Renal cortical epithelial cell (primary cell): ENCODE measurements around the gene CXCL8. TPM values are rescaled to one million over a fixed set of nuclear protein-coding genes. Genes with fewer than 3 reads are reported as not detected.

ENCODE experiments used
- DNase-seq: peaks from one replicate; pipeline ENCODE4 v3.0.0-alpha.2; 2011; ENCODE audit warnings: low read depth
- total RNA-seq: library from RNA; depleted of rRNA; stranded (reverse); fragments of >200 nt; gene quantifications from 2 replicates; pipeline ENCODE4 v1.2.3, GENCODE V29; 2014

CXCL8 gene
- total RNA-seq, 1 donor from 2014 or later: 110 TPM

- DNase-seq: peak; percentile 84
Measured at GRCh38 chr4:73718375-73719373, 21.7 kb upstream of the CXCL8 start.

- peak; percentile 85 for DNase-seq
Measured at GRCh38 chr4:73721435-73721834, 18.9 kb upstream of the CXCL8 start.

DNA sequence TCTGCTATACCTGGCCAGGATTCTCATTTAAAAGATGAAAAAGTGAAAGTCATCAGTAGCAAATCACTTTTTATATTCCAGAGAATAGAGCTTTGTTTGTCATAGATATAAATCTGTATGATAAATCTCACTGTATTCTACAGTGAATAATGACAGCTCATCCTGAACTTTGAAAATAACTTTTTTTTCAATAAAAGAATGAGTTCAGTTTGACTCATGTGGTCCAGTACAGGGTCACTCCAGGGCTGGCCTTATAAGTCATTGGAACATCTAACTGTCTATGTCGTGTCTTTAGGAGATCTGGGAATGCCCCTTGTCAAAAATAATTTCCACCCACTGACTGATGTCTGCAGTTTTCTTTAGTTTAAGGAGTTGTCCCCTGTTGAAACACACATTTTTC, 18.5 kb upstream of the CXCL8 start:
- no peak for DNase-seq

- peak; percentile 38 for DNase-seq
Measured at GRCh38 chr4:73723023-73723422, 17.3 kb upstream of the CXCL8 start.

DNA sequence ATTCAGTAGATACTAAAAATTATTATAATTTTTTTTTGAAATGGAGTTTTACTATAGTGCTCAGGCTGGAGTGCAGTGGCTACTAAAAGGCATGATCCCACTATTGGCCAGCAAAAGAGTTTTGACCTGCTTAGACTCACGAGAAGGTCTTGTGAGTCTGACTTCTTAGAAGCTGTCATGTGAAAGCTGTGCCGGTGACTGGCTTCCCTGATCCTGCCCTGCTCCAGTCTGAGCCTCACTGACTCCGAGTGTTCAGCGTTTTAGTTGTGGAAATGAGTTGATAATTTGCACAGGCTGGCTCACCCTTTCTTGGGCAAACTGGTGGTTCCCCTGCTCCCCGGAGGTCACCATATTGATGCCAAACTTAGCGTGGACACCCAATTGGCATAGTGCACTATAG, 16.4 kb upstream of the CXCL8 start:
- DNase-seq: no peak

- no peak for DNase-seq
Measured at GRCh38 chr4:73725510-73725909, 14.9 kb upstream of the CXCL8 start.

- peak; percentile 98 for DNase-seq
Measured at GRCh38 chr4:73725985-73726384, 14.4 kb upstream of the CXCL8 start.

DNA sequence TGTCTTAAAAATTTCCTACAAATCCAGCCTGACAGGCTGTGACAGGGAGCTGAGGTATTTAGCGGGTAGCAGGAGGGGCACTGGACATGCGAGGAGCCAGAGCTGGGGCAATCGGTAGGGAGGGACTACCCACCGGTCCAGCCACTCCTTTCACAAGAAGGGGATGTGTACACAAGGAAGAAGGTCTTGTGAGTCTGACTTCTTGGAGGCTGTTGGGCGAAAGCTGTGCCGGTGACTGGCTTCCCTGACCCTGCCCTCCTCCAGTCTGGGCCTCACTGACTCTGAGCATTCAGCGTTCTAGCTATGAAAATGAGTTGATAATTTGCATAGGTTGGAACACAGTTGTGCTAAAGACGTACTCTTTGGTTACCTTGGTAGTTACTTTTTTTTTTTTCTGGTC, 12.7 kb upstream of the CXCL8 start:
- peak; percentile 75 for DNase-seq

DNA sequence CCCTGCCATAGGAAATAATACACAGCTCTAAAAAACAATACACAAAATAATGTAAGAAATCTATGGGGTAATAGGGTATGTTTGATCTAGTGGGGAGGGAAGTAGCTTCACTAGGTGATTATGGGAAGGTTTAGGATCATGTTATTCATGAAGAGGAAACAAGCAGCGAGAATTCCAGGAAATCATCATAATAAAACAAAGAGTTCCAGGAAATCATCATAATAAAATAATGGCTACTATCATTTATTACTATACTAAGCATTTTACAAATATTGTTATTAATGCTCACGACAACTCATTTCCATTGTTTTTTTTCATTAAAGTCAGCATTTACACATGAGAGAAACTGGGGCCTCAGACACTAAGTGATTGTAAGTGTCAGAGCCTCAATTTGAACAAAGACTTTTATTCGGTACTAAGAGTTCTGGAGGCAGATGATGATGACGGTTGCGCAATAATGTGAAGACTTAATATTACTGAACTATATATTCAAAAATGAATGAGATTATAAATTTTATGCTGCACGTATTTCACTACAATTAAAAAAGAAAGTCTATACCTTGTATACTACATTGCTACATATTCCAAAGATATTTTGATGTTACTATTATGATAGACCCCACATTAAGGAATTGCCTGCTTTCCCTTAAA, 12.2 kb upstream of the CXCL8 start:
- no peak for DNase-seq

DNA sequence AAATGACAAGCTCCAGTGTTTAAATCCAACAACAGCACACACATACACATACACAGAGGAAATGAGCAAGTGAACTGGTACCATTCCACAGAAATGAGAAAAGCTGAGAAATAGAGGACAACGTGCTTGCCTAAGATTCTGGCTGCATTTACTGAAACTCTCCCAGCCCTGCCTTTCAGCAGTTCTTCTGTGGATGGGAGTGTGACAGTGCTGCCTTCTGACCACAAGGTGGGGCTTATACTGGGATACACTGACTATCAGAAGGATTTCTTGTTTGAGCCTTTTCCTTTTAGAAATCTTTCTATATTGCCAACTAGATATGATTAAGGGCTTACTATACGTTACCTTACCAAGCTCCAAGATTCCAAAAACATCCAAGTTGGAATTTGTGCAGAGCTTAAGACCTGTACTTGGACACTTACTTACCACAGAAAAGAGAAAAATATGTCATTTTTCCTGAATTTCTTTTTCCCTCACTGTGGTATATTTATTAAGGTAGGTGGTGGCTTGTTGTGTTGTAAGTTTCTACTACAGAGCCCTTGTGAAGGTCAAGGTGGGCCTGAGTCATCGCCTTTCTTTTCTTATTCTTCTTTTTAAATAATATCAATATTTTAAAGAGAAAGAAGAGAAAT, 10.7 kb upstream of the CXCL8 start:
- peak; percentile 79 for DNase-seq

DNA sequence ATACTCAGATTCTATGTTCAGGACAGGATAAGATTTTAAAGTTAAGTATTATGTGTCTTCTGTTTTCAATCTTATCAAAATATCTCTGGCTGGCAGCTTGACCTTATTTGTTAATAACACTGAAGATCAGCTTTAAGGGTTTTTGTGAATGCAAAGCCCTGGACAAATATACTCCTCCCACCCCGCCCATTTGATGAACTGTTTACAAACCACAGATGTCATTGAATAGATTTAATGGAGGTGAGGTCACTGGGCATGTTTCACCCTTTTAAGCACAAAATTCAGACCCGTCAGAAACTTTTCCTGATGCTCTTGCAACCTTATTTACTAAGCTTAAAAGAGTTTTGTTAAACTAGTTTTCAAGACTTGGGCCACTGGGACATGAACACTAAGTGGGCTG, 10.1 kb upstream of the CXCL8 start:
- DNase-seq: no peak

GRCh38 chr4:73730867-73731266, 9.5 kb upstream of the CXCL8 start:
- DNase-seq: no peak

DNA sequence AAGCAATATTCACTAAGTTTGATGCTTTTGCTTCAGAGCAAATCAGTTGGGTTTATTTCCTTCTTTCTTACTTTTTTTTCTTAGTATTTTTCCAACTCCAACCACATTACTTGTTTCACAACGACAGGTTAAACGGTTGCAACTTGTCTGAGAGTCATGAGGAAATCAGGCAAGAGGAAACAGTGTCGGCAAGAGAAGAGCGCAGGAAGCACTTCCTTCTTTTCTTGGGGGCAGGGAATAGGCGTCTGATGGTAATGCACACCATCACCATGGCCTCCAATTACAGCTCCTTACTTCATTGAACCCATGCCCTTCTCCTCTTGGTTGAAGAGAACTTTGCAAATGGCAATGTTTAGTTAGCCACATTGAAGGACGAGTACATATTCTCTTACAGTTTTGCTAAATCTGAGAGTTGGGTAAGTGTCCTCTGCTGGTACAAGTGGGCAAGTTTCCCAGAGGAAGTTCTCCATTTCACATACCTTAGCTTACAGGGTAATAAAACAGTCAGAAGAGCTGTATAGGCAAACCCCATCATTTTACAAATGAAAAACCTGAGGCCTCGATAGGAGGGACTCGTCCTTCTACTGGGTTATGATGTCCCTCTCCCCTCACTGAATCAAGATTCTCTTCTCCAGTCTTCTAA, 8.3 kb upstream of the CXCL8 start:
- no peak for DNase-seq

DNA sequence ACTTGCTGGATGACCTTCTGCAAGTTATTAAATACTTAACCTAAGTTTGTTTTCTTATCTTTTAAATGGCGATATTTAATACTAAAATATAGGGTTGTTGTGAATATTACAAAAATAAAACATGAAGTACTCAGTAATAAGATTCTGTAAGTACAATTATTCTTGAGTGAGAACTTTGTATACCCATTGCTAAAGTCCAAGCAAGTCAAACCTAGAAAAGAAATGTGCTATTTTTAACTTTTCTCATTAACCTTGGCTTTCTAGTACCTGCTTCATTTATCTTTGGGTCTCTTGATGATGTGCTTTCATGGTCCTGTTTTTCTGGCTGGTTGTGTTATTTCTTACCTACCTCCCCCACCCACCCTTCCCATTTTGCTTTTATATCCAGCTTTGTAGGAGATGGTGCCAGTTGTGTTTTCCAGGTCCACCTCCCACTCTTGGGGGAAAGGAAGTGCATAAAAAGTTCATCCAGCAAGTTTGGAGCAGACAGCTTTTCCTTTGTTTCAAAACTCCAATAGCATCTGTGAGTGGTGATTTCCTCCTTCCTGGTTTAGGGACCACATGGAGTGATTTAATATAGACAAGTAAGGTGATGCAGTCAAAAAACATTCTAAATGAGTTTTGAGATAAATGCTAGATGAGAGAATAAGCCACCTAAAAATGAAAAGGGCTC, 7.5 kb upstream of the CXCL8 start:
- DNase-seq: no peak

- DNase-seq: peak; percentile 36
Measured at GRCh38 chr4:73734530-73735001, 5.8 kb upstream of the CXCL8 start.

DNA sequence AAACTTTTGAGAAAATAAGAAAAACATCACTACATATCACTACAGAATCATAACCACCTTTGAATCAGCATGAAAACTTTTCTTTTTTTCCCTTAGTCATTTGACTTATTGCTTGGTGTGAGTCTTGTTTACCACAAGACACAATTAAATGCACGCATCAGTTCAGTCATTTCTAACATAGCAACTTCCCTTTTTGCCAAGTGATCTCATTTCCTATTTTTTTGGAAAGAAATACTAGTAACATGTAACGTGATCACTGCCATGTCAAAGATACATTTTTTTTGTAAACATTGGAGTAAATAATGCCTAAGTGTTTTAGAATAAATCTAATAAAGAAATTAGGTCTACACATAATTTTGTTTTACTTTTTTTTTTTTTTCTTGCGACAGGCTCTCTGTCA, 5.1 kb upstream of the CXCL8 start:
- DNase-seq: peak; percentile 22

- no peak for DNase-seq
Measured at GRCh38 chr4:73741031-73741749, 821 bp downstream of the CXCL8 start.

- no peak for DNase-seq
Measured at GRCh38 chr4:73741750-73742489, 1.6 kb downstream of the CXCL8 start.

DNA sequence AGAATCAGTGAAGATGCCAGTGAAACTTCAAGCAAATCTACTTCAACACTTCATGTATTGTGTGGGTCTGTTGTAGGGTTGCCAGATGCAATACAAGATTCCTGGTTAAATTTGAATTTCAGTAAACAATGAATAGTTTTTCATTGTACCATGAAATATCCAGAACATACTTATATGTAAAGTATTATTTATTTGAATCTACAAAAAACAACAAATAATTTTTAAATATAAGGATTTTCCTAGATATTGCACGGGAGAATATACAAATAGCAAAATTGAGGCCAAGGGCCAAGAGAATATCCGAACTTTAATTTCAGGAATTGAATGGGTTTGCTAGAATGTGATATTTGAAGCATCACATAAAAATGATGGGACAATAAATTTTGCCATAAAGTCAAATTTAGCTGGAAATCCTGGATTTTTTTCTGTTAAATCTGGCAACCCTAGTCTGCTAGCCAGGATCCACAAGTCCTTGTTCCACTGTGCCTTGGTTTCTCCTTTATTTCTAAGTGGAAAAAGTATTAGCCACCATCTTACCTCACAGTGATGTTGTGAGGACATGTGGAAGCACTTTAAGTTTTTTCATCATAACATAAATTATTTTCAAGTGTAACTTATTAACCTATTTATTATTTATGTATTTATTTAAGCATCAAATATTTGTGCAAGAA, 2.3 kb downstream of the CXCL8 start:
- DNase-seq: no peak
